AG09319 (cell line): ENCODE measurements around the gene ARID4B.

Source experiments
- DNase-seq: peaks from one replicate; pipeline ENCODE4 v3.0.0-alpha.2; 2010; ENCODE audit warnings: low read depth; ENCODE audit errors: extremely low read depth
- TF ChIP-seq, protein P1 (sequence below): IDR thresholded peaks from 2 replicates; pipeline ENCODE4 v1.5.1; 2011; ENCODE audit warnings: low read depth, mild to moderate bottlenecking, inconsistent platforms, low read length, moderate library complexity

The ARID4B gene

DNA sequence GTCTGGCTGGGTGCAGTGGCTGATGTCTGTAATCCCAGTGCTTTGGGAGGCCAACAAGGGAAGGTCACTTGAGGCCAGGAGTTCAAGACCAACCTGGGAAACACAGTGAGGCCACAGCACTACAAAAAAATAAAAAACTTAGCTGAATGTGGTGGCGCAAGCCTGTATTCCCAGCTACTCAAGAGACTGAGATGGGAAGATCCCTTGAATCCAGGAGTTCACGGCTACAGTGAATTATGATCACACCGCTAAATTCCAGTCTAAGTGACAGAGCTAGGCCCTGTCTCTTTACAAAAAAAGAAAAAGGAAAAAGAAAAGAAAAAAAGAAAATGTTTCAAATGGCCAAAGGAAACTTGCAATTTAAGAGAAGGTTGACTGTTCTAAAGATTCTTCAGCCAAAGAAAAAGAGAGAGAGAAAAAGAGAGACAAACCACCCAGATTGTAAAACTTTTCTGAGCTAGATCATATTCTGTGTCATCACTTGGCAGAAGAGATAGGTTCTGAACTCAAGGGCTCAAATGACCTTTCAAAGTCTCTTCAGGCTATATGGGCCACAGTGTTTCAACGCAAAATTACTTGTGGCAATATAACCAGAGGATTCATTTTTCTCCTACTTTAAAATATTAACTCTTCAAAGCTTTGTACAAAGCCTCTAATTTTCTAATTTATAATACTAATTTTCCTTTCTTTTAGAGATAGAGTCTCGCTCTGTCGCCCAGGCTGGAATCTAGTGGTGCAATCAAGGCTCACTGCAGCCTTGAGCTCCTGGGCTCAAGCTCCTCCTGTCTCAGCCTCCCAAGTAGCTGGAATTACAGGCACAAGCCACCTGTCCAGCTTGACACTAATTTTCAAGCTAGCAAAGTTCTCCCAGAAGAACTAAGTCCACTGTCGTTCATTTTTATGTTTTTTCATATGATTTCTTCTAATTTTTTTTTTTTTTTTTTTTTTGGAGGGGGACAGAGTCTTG lies 20.5 kb downstream of the ARID4B start:
- no peak for DNase-seq
- TF ChIP-seq, protein P1, sequence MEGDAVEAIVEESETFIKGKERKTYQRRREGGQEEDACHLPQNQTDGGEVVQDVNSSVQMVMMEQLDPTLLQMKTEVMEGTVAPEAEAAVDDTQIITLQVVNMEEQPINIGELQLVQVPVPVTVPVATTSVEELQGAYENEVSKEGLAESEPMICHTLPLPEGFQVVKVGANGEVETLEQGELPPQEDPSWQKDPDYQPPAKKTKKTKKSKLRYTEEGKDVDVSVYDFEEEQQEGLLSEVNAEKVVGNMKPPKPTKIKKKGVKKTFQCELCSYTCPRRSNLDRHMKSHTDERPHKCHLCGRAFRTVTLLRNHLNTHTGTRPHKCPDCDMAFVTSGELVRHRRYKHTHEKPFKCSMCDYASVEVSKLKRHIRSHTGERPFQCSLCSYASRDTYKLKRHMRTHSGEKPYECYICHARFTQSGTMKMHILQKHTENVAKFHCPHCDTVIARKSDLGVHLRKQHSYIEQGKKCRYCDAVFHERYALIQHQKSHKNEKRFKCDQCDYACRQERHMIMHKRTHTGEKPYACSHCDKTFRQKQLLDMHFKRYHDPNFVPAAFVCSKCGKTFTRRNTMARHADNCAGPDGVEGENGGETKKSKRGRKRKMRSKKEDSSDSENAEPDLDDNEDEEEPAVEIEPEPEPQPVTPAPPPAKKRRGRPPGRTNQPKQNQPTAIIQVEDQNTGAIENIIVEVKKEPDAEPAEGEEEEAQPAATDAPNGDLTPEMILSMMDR, result no peak

DNA sequence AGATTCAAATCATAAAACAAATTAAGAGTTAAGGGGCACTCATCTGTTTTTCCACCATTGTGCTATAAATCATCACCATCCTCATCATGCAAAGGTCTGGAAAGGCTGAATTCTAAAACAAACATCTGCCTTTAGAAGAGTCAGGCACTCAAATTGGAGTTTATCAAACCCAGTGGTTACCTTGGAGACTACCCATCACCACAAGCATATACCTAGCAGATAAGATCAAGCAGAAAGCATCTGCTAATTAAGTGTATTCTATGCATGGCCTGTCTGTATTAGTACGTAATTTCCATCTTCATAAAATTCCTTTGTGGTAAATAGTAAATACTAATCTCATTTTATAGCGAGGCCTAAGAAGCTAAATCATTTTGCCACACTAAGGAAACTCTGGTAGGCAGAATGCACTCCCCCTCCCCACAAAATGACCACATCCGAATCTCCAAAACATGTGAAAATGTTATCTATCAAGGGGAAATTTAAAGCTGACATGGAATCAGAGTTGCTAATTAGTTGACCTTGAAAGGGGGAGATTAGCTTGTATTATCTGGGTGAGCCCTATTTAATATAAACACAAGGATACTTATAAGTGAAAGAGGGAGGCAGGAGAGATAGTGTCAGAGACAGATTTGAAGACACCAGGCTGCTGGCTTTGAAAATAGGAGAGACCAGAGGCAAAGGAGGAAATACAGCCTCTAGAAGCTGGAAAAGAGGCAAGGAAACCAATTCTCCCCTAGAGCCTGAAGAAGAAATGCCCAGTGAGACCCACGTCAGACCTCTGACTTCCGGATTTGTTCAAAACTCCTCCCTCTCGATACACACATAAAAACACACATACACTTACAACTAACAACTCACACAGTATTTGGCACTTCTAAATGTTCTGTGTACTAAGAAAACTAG lies 23.2 kb downstream of the ARID4B start:
- DNase-seq, result no peak
- TF ChIP-seq, protein P1, result no peak

DNA sequence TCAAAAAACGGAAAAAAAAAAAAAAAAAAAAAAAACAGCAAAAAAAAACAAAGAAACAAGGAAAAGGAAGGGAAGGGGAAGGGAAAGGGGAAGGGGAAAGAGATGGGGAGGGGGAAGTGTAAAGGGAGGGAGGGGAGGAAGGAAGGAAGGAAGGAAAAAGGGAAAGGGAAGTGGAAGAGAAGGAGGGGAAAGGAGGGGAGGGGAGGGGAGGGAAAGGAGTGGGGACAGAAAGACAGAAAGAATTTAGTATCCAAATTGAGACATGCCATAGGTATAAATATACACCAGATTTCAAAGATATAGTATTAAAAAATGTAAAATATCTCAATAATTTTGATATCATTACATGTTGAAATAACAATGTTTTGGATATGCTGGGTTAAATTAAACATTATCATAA lies 25.8 kb downstream of the ARID4B start:
- TF ChIP-seq, protein P1, result no peak
- no peak for DNase-seq

DNA sequence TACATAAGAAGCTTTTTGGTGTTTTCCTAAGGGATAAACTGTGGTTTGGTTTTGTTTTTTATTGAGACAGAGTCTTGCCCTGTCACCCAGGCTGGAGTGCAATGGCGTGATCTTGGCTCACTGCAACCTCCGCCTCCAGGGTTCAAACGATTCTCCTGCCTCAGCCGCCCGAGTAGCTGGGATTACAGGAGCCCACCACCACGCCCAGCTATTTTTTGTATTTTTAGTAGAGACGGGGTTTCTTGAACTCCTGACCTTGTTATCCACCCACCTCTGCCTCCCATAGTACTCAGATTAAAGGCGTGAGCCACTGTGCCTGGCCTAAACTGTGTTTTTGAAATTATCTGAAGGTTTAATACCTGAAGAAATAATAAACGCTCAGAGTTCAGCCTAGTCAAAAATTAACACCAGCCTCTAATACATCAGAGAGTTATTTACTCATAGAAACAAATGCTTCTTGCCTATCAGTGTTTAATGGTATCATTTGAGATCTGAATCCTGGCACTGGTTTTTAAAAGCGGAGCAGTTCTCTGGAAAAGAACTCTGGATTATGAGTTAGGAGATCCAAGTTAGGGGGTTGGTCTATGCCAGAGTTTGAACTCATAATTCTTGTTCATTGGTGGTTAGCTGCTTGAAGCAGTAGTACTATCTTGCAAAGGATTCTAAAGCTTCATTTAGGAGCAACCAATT lies 28.7 kb downstream of the ARID4B start:
- DNase-seq, result no peak
- TF ChIP-seq, protein P1, result no peak

DNA sequence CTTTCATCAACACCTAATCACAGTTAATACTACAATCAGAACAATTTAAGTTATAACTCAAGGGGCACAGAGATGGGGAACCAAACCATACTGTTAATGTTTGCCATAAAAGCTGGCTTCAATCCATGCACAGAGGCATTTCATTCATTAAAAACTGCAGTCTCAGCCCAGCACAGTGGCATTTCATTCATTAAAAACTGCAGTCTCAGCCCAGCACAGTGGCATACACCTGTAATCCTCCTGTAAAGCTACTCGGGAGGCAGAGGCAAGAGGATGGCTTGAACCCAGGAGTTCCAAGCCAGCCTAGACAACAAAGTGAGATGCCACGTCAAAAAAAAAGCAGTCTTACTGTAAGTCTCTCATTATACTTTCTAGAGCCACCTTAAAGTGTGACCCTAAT lies 29.2 kb downstream of the ARID4B start:
- TF ChIP-seq, protein P1, result no peak
- no peak for DNase-seq

DNA sequence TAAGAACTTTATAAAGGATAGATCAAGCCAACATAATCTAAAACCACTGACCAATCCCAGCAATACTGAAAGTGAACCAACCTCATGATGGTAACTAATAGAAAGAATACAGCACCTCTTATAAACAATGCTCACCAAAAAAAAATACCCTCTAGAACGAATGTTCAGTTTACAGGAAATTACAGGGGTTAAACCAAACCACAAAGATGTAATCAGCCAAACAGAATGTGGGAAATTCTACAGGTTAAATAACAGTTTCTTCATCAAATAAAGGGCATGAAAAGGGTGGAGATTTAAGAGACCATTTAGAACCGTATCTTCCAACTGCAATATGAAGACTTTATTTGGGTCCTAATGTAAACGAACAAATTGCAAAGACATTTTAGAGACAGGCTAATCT lies 30.4 kb downstream of the ARID4B start:
- TF ChIP-seq, protein P1, result no peak
- DNase-seq, result no peak
